GM12873 (cell line): ENCODE data around the gene CRABP1.

Experiments used
- TF ChIP-seq, protein P1 (sequence below): IDR thresholded peaks from 2 replicates; pipeline ENCODE4 v1.5.1; 2012; ENCODE audit warnings: low read depth, mild to moderate bottlenecking, moderate library complexity, low read length, control low read depth; ENCODE audit not compliant: insufficient read depth; ENCODE audit errors: missing control alignments

CRABP1 gene

DNA sequence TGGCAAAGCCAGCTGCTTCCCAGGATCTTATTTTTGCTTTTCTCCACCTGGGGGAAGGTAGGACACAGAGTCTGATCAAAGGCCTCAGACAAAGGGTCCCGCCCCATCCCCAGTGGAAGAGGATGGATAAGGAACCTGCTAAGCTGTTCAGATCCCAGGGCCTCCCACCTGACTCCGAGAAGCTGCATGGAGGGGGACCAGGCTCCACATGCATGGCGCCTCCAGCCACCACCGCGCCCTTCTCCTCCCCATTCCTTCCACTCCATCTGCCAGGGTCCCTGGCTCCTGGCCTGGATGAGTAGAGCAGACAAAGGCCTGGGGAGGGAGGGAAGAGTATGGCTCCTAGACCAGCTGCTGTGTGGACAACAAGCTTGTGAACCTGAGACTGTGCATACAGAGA is 20.0 kb upstream of the CRABP1 start:
- TF ChIP-seq, protein P1, sequence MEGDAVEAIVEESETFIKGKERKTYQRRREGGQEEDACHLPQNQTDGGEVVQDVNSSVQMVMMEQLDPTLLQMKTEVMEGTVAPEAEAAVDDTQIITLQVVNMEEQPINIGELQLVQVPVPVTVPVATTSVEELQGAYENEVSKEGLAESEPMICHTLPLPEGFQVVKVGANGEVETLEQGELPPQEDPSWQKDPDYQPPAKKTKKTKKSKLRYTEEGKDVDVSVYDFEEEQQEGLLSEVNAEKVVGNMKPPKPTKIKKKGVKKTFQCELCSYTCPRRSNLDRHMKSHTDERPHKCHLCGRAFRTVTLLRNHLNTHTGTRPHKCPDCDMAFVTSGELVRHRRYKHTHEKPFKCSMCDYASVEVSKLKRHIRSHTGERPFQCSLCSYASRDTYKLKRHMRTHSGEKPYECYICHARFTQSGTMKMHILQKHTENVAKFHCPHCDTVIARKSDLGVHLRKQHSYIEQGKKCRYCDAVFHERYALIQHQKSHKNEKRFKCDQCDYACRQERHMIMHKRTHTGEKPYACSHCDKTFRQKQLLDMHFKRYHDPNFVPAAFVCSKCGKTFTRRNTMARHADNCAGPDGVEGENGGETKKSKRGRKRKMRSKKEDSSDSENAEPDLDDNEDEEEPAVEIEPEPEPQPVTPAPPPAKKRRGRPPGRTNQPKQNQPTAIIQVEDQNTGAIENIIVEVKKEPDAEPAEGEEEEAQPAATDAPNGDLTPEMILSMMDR = no peak

DNA sequence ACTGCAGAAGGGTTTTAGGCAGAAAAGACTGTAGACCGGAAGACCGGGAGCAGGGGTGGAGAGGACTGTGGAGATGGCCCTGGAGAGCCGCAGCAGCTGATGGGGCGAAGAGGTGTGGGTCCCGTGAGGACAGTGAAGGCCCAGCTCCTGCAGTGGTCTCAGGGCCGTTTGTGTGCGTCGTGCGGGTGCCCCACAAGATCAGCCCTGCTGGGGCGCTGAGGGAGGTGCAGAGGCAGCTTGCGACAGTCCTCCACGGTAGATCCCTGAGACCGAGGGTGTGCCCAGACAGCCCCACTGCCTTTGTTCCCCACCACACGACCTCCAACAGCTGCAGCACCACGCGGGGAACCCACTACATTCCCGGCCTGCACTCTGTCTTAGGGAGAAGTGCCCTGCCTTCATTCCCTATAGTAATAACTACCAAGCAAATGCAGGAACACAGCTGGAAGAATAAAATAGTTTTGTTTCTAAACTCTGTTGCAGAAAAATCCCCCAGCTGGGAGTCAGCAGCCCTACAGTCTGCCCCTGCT is 19.0 kb upstream of the CRABP1 start:
- TF ChIP-seq, protein P1 = no peak

DNA sequence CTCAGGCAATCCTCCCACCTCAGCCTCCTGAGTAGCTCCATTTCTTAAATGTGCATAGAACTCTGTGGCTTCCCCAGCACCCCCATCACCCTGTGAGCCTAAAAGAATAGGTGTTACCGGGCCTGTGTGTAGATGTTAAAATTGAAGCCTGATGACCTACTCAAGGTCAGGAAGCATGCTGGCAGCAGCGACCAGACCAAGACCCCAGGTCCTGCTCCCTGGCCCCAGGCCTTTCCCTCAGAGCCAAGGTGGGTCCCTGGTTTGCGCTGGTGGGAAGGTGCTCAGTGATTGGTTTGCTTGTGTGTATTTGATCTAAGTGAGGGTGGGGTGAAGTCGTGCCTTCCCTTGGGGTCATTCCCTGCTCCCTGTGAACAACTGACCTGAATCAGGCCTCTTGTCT is 18.4 kb upstream of the CRABP1 start:
- TF ChIP-seq, protein P1 = no peak

DNA sequence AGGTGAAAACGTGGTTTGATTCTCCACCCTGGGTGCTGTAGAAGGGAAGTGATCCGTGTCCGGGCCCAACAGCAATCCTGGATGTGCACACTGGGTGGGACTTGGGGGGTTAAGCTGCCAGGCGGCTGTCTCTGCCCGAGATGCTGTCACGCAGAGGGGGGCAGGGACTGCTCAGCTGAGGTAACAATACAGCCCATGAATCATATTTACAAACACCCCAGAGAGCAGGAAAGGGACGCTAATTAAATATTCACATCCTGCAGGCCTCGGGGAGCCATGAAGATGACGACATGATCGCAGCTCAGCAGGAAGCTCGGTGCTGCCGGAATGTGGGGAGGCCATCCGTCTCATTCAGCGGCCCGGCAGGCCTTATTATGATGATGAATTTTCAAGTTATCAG is 17.9 kb upstream of the CRABP1 start:
- TF ChIP-seq, protein P1 = no peak

DNA sequence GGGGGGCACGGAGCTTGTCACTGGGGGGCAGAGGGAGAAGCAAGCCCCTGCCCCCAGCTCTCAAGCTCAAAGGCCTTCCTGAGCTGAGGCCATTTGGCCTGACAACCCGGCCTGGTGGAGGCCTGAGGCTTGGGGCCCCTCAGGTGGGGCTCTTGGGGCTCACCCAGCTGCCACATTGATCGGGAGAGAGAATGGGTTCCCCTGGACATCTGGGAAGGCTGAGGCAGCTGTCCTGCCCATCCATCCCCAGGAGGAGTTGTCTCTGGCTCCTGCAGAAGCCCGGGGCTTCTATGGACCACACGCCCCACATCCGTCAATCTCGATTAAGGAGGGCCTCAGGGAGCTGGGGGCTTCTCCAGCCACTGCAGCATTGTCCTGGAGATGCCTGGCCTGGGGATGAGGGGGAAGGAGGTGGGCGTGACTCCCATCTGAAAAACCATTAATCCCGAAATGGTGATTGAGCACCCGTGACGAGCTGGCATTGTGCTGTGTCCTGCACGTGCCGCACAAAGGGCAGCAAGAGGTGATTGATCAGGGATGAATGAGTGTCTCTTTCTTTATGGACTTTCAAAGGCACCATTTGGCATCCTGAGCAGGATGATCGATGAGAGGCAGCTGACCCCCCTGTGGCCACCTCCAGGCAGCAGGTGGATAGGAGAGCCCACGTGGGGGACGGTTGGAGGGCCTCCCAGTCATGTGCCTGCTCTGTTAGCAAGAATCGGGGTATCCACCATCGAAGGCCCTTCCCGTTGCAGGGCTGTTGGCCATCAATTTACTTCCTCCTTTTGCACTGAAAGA is 17.2 kb upstream of the CRABP1 start:
- TF ChIP-seq, protein P1 = no peak

DNA sequence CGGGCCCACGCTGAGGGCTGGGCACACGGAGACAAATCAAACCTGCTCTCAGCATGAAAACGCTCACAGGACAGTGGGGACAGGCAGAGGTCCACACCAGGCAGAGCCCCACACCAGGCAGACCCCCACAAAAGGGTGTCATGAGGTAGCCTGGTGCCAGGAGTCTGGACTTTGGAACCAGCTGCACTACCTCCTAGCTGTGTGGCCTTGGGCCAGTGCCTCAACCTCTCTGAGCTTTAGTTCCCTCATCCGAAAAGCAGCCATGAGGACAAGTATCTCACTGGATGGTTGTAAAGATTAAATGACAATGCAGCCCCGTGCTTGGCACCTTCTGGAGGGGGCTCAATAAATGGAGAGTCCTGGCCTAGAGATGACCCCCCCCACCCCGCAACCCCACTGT is 16.5 kb upstream of the CRABP1 start:
- TF ChIP-seq, protein P1 = no peak

DNA sequence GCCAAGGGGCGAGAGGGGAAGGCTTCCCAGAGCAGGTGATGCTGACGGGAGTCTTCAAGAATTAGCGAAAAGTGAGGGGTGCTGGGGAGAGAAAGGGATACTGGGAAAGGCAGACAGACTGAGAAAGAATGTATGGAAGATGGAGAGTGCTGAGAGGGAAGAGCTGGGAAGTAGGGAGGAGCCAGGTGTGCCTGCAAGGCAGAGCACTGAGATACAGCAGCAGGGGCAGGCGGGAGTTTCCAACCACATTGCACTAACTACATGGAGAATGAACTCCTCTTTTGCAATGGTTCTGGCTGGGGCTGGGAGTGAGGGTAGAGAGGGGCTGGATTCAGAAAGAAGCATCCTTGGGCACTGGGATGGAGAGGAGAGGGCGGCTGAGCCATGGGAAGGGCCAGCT is 16.0 kb upstream of the CRABP1 start:
- TF ChIP-seq, protein P1 = no peak
